GM21423 (cell line): ENCODE results near the gene HOXB13.
"Not testable (repeated sequence)": the region's sequence is repeated elsewhere in the genome, so short reads cannot be mapped to it uniquely, and the experiment has no call there.

Experiments used
- ATAC-seq: cut with Tn5 transposase; IDR thresholded peaks from one replicate; pipeline ENCODE4 v1.9.1; 2021; ENCODE audit warnings: mild to moderate bottlenecking, moderate library complexity; ENCODE audit not compliant: unreplicated experiment

Gene HOXB13

DNA sequence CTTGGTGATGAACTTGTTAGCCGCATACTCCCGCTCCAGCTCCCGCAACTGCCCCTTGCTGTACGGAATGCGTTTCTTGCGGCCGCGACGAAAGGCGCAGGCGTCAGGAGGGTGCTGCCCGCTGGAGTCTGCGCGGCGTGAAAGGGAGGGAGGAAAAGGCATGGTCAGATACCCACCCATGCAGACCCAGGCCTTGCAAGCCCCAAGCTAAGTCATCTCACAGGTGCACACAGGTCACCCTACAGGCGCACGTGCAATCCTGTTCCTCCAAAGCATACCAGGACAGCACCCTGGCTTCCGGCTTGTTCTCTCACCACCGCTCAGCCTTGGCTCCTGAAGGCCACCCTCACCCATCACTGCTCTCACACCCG, 1.6 kb downstream of the HOXB13 start:
- no peak for ATAC-seq

GRCh38 chr17:48726114-48726915, 2.2 kb downstream of the HOXB13 start:
- no peak for ATAC-seq

DNA sequence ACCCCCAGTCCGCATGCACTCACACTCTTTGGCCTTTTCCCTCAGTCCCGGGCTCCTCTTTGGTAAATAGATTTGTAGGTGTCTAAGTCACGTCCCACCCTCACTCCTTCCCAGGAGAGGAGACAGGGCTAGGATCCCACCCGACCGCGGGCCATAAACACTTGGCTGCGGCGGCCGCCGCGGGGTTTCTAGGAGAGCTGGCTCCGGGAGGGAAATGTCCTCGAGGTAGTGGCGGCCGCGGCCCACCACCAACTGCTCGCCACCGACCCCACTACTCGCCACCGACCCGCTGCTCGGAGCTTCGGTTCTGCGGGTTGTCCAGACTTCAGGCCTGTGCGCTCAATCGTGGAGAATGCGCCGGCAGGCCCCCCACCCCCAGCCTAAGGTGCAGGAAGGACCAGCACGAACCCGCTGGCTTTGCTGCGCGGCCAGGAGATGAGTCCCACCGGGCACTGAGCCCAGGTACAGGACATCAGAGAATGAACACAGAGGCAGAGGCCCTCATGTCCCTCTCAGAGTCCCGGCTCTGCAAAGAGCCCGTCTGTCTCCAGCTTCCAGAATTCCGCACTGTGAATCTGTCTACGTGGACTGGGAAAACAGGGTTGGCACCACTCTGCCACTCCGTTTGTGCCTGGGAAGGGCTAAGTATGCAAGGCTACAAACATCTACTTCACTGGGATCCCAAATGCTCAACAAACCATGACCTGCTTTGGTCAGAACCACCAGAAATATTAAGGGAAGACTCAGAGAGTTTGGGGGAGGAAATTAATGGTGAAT, 3.1 kb downstream of the HOXB13 start:
- no peak for ATAC-seq

GRCh38 chr17:48725004-48725287, 3.6 kb downstream of the HOXB13 start:
- no peak for ATAC-seq

- ATAC-seq, result no peak
Observed at GRCh38 chr17:48724251-48725003, 4.1 kb downstream of the HOXB13 start.

GRCh38 chr17:48723423-48724250, 4.9 kb downstream of the HOXB13 start:
- no peak for ATAC-seq

DNA sequence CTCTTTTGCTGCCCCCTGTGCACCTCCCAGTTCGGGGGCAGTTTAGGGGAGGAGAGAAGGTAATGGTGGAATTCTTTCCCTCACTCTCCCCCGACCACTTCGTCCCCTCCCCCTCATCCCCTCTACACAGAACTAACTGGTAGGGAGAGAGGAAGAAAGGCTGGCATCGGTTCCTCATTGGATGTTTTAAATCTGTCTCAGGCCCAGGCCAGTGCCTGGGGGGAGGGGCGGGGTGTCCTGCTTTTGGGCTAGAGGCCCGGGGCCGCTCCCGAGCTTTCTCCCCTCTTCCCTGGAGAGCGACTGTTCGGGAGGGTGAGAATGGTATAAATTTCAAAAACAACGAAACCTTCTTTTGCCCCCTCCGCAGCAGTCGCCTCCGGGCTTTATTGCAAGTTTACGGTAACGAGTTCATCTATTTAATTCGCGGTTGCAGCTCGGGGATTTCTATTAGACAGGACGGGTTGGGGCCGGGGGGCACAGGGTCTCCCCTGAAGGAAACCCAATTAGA, 5.6 kb downstream of the HOXB13 start, which contains the start of gene PRAC2:
Gene PRAC2, plus strand, starts transcription at position 271 of the 508 bp plus-strand sequence. CDS start 1,226 bp downstream, outside the sequence.
- ATAC-seq, result no peak

- no peak for ATAC-seq
Observed at GRCh38 chr17:48722201-48722907, 6.2 kb downstream of the HOXB13 start, which contains the start of gene PRAC1. PRAC1 (minus strand) TSS chr17:48722518; CDS start chr17:48722392, 126 bp downstream.

DNA sequence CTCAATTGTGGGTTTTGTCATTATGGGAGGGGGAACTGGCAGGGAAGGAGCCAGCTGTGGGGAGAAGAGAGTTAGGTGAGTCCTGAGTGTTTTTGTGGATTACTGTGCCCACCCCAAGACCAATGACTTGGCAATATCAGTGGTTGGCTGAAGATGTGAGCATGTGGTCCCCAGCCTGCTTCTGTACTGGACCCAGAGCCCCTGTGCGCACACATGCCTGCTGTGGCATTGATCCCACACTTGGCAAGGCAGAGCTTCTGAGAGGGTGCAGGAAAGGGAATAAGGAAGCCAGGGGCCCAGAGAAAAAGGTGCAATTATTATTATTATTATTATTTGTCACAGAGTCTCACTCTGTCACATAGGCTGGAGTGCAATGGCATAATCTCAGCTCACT, 7.5 kb downstream of the HOXB13 start:
- ATAC-seq, result no peak

GRCh38 chr17:48720266-48721008, 8.1 kb downstream of the HOXB13 start:
- no peak for ATAC-seq

- no peak for ATAC-seq
Observed at GRCh38 chr17:48719642-48720265, 8.8 kb downstream of the HOXB13 start.

GRCh38 chr17:48718761-48719641, 9.5 kb downstream of the HOXB13 start:
- no peak for ATAC-seq

GRCh38 chr17:48718227-48718760, 10.3 kb downstream of the HOXB13 start:
- no peak for ATAC-seq

DNA sequence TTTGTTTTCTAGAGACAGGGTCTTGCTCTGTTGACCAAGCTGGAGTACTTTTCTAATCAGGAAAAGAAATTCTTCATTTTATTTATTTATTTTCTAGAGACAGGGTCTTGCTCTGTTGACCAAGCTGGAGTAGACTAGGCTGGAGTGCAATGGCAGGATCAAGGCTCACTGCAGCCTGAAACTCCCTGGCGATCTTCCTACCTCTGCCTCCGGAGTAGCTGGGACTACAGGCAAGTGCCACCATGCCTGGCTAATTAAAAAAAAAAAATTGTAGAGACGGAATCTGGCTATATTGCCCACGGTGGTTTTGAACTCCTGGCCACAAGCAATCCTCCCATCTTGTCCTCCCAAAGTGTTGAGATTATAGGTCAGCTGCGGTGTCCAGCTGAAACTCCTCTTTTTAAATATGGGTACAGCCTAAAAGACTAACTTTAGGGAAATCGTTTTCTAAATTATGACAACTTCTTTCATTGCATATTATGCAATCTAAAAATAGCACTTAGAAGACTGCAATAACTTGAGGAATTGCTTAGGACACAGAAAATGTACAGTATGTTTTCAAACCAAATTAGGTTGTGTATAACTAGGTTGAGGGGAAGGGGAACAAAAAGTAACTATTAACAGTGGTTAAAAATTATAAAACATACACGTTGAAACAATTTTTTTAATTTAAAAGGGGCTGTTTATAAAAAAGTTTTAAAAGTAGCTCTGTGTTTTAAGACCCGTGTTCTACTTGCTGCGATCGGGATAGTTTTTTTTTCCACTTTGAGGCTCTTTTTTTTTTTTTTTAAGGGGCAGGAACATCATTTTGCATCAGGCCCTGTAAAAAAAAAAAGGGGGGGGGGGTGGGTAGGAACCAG, 11.0 kb downstream of the HOXB13 start:
- ATAC-seq, result no peak

DNA sequence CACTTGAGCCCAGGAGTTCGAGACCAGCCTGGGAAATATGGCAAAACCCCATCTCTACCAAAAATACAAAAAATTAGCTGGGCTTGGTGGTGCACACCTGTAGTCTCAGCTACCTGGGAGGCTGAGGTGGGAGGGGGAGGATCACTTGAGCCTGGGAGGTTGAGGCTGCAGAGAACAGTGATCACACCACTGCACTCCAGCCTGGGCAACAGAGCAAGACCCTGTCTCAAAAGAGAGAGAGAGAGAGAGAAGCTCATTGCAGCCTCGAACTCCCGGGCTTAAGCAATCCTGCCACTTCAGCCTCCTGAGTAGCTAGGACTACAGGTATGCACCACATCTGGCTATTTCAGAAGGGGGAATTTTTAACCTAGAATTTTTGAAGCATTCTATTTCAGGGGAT, 12.0 kb downstream of the HOXB13 start:
- ATAC-seq, result not testable (repeated sequence)
